Measurements from ENCODE around the gene MAP2K2.

MAP2K2 gene

GRCh38 chr19:4099041-4099764, 24.7 kb downstream of the MAP2K2 start:
- DNase-seq (ENCODE audit: low spot score), result no peak

GRCh38 chr19:4098493-4098892, 25.4 kb downstream of the MAP2K2 start:
- DNase-seq (ENCODE audit: low spot score), result peak; percentile 50

- no peak for DNase-seq (ENCODE audit: low spot score)
These were observed 26.4 kb downstream of the MAP2K2 start for GRCh38 chr19:4097501-4097900.

DNA sequence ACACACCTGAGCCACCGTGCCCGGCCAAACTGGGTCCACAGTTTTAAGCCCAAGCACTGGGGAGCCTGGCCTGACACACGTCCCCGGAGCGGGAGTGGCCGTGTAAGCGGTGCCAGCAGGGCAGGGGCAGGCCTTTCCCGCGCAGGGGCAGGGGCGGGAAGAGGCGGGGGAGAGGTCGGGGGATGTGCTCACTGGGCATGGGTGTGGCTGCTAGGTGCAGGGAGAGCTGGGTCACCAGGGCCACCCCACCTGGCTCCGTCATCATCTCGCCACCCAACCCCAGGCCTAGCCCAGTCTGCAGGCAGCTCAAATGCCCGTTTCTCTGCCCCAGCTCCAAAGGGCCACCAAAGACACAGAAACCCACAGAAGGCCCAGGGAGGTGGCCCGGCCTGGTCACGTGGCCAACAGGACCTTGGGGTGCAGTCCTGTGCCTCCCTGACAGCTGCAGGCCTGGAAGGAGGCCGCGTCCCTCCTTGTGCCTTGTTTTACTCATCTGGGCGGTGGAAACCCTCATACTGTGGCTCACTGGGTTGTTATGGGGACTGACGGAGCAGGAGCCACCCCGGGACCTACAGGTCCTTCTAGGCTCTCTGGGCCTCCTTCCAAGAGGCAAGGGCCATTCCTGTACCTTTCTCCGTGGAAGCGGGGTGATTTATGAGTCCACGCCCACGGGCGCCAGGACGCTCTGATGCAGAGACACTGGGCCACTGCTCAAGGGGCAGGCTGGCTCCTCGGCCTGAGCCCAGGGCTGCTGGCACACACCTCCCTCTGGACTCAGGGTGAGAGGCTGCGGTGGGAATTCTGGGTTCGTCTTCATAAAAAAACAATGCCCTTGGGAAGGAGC, 27.7 kb downstream of the MAP2K2 start:
- DNase-seq (ENCODE audit: low spot score), result no peak

DNA sequence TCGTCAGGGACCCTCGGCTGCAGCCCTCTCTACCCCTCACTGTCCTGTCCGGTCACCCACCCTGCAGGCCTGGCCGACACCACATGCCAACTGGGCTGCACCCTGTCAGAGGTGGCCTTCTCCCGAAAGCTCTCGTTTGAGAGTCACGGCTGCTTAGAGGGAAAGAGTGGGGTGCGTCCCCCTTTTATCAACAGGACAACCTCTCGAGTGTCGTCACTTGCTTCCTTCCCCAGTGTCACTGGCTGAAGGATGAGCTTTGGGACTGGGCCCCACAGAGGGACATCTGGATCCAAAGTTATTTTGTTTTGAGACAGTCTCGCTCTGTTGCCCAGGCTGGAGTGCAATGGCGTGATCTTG, 28.5 kb downstream of the MAP2K2 start:
- no peak for DNase-seq (ENCODE audit: low spot score)

GRCh38 chr19:4094761-4095487, 29.0 kb downstream of the MAP2K2 start:
- DNase-seq (ENCODE audit: low spot score), result no peak

DNA sequence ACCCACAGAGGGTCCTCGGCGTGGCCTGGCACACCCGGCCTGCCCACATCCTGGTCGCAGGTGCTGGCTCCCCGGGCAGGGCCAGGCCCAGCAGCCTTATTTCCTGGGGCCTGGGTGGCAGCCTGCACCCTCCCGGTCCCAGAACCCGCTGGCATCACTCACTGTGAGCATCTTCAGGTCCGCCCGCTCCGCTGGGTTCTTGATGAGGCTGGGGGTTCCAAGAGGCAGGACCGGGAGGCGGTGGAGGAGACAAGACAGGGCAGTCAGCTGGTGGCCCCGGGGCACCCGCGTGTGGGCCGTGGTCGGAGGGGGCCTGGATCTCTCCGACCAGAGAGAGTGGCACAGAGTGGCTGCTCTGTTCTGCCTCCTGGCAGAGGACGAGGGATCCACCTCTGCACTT, 29.6 kb downstream of the MAP2K2 start:
- DNase-seq (ENCODE audit: low spot score), result no peak

DNA sequence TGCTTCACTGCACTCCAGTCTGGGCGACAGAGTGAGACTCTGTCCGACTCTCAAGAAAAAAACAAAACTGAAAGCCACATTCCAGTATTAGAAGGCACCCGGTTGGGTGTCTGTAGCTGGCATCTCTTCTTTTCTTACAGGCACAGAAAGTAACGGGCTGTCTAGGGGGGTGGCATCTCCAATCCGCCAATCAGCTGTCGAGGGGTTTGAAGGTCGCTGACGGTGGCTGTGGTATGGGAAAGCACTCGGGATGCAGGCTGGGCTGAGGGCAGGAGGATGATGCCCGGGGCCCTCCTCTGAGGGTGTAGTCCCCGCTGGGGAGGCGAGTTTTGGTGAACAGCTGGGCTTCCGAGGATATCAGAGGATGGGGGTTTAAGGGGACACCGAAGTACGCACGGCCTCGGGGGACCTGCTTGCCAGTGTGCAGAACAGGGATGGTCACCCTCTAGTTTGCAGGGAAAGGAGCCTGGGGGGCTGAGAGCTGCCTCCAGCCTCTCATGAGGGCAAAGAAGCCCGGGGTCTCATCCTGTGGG, 30.2 kb downstream of the MAP2K2 start:
- no peak for DNase-seq (ENCODE audit: low spot score)

DNA sequence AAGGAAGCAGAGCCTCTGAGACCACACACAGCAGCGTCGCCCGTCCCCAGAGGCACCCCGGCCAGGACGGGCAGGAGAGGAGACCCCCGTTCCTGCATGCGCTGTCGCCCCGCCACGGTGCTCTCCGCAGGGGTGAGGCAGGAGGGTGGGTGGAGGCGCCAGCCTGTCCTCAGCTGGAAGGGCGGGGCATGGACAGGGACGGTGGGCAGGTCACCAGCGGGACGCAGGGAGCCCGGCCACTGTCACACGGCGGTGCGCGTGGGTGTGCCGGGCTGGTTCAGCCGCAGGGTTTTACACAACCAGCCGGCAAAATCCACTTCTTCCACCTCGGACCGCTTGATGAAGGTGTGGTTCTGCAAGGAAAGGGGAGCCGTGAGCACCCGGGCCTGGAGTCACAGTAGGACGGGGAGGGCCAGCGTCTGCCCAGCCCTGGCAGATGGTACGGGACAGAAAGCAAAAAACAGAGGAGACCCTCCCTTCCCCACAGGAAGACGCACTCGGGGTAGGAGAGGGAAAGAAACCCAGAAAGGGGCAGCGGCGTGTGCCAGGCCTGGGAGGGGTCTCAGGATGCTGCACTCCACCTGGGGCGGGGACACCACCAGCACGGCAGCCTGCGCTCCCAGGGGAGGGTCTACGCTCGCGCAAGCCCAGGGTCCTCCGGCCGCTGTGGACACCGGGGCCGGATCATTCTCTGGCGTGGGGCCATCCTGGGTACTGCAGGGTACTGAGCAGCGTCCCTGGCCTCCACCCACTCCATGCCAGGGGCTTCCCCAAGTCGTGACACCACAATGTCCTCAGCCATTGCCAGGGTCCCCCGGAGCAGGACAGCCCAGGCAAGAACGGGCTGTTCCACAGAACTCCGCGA, 33.3 kb downstream of the MAP2K2 start:
- DNase-seq (ENCODE audit: low spot score), result no peak

GRCh38 chr19:4089946-4090345, 34.0 kb downstream of the MAP2K2 start:
- no peak for DNase-seq (ENCODE audit: low spot score)

DNA sequence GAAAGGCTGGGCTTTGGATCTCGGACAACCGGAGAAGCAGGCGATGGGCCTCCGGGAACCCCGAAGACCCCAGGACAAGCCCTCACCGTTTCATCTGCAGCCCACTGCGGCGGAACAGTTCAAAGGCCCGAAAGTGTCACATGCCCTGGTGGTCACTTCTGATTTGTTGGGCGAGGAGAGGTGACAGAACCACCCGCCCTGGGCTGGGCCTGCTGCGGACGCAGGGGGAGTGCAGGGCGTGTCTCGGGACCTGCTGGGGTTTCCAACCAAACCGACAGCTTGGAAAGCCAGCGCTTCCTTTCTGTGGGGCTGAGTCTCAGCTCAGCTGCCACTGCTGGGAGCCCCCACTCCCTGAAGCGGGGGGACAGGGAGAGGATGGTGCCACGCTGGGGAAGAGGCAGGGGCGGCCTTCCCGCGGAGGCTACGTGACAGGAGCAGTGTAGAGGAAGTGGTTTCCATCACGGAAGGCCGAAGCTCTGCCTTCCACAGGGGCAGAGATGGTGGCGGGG, 34.5 kb downstream of the MAP2K2 start:
- no peak for DNase-seq (ENCODE audit: low spot score)

DNA sequence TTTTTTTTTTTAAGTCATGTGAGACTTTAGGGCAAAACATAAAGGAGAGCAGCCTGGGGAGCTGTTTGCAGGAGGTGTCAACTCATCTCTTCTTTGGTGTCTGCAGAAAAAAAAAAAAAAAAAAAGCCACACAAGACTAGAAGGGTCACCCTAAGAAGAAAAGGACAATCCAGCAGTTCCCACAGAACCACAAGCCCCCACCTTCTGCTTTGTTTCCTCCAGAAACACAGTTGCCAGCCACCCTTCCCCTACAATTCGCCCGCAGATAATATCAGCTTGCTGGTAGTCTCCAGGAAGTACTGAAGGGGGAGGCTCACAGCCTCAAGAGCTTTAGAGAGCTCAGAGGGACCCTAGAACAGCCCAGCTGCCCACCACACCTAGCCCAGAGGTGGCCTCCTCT, 34.9 kb downstream of the MAP2K2 start:
- no peak for DNase-seq (ENCODE audit: low spot score)

DNA sequence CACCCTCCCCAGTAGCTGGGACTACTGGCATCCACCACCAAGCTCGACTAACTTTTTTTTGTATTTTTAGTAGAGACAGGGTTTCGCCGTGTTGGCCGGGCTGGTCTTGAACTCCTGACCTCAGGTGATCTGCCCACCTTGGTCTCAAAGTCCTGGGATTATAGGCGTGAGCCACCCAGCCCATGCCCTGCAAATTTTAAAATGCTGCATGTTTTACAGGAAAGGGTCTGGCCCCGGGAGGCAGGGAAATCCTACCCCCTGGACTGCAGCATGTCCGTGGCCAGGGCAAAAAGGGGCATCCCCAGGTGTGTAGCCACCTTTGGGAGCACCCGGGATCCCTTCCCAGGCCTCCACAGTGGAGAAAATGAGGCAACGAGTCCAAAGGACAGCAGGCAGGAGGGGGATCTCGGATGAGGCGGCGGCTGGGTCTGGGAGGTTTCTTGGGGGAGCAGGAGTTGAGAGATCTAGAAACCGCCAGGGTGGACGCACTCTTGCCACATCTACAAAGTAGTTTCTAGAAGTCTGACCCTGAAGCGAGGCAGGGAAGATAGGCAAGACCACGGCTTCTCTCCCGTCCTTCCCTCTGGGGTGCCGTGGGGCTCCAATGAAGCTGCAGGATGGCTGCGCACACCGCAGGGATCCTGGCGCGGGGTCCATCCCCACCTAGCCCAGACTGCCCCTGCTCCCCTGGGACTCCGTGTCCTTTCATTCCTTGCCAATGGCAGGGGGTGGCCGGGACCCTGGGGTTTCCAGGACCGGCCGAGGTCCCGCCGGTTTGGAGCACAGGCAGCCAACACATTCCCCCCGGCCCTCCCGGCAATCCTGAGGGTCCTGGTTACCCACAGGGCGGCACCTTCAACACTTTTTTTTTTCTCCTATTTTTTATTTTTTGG, 35.9 kb downstream of the MAP2K2 start:
- DNase-seq (ENCODE audit: low spot score), result no peak

DNA sequence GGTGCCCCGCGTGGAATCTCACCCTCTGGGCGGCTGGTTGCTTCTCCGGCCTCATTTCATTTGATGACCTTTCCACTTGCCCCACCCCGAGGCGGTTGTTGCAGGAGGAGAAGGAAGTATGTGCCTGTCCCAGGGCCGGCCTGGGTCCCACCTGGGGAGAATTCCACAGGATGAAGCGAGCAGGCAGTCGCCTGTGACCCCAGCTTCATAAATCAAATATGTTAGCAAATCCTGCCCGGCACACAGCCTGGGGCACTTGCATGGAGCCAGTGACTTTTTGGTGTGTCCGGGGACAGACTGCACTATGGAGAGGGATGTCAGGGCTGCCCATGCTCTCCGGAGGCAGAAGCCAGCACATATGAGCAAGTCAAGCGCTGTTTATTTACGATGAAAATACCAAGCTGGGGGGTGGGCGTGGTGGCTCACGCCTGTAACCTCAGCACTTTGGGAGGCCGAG, 37.5 kb downstream of the MAP2K2 start:
- DNase-seq (ENCODE audit: low spot score), result no peak

GRCh38 chr19:4084547-4084877, 39.4 kb downstream of the MAP2K2 start:
- no peak for DNase-seq (ENCODE audit: low spot score)

DNA sequence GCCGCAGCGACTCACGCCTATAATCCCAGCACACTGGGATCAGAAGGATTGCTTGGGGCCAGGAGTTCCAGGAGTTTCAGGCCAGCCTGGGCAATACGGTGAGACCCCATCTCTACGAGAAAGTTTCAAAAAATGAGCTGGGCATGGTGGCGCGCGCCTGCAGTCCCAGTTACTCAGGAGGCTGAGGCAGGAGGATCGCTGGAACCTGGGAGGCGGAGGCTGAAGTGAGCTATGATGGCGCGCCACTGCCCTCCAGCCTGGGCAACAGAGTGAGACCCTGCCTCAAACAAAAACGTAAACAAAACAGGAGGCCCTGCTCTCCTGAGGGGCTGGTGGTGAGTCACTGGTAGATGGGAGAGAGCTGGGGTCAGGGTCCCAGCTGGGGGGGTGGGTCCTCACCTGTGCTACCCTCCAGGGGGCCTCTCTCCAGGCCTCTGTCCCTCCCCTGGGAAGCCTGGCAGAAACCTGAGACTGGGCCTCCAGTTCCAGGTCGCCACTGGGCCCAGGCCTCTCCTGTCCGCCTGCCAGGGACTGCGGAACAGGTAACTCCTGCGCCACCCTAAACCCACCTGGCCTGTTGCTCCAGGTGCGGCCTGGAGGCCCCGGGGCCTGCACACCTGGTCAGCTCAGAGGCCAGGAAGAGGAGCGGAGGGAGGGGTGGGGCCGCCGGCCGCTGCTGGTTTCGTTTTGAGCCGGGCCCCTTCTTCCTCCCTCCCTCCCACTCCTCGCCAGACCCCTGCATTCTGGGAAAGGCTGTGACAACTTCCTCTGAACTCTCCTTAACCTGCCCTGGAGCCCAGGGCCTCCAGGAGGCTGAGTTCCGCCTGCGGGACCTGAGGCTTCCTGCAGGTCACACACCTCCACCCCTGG, 40.0 kb downstream of the MAP2K2 start:
- DNase-seq (ENCODE audit: low spot score), result no peak

DNA sequence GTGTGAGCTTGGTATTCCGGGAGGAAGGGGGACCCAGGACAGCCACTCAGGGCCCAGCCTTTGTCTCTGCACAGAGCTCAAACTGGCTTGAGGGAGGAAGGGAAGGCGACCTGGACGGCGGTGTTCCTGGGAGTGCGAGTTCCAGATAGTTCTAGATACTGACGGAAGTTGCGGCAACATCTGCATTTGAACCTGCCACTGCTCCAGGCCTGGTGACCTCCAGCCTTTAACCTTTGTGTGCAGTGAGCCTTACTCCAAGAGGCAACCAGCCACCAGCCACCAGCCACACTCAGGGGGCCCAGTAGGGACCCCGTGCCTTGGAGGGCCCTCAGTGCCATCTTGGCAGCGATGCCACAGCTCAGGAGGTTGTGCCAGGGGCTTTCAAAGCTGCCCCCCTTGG, 41.8 kb downstream of the MAP2K2 start:
- no peak for DNase-seq (ENCODE audit: low spot score)

GRCh38 chr19:4081441-4082129, 42.3 kb downstream of the MAP2K2 start:
- no peak for DNase-seq (ENCODE audit: low spot score)

DNA sequence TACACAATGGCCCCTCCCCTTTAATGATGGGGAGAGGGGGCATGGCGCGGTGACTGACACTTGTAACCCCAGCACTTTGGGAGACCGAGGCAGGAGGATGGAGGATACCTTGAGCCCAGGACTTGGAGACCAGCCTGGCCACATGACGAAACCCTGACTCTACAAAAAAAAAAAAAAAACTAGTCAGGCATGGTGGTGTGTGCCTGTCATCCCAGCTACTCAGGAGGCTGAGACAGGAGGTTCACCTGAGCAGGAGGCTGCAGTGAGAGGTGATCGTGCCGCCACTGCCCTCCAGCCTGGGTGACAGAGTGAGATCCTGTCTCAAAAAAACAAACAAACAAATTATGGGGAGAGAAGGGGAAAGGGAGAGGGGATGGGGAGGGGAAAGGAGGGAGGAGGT, 43.4 kb downstream of the MAP2K2 start:
- no peak for DNase-seq (ENCODE audit: low spot score)
